NCI-H2227 (cell line): ENCODE measurements around the gene IPO13.

ENCODE experiments used
- DNase-seq: peaks from one replicate; lab custom pipeline; 2025; ENCODE audit not compliant: unreplicated experiment; lab: John Stamatoyannopoulos, UW

IPO13 gene, protein sequence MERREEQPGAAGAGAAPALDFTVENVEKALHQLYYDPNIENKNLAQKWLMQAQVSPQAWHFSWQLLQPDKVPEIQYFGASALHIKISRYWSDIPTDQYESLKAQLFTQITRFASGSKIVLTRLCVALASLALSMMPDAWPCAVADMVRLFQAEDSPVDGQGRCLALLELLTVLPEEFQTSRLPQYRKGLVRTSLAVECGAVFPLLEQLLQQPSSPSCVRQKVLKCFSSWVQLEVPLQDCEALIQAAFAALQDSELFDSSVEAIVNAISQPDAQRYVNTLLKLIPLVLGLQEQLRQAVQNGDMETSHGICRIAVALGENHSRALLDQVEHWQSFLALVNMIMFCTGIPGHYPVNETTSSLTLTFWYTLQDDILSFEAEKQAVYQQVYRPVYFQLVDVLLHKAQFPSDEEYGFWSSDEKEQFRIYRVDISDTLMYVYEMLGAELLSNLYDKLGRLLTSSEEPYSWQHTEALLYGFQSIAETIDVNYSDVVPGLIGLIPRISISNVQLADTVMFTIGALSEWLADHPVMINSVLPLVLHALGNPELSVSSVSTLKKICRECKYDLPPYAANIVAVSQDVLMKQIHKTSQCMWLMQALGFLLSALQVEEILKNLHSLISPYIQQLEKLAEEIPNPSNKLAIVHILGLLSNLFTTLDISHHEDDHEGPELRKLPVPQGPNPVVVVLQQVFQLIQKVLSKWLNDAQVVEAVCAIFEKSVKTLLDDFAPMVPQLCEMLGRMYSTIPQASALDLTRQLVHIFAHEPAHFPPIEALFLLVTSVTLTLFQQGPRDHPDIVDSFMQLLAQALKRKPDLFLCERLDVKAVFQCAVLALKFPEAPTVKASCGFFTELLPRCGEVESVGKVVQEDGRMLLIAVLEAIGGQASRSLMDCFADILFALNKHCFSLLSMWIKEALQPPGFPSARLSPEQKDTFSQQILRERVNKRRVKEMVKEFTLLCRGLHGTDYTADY

GRCh38 chr1:43946236-43947060, at the start of gene IPO13:
Gene IPO13, plus strand, starts transcription at chr1:43946950. Its CDS starts 651 bp downstream, at chr1:43947601.
- DNase-seq = peak; percentile 98

- DNase-seq = no peak
Observed at GRCh38 chr1:43898981-43899380, 47.8 kb upstream of the IPO13 start.

DNA sequence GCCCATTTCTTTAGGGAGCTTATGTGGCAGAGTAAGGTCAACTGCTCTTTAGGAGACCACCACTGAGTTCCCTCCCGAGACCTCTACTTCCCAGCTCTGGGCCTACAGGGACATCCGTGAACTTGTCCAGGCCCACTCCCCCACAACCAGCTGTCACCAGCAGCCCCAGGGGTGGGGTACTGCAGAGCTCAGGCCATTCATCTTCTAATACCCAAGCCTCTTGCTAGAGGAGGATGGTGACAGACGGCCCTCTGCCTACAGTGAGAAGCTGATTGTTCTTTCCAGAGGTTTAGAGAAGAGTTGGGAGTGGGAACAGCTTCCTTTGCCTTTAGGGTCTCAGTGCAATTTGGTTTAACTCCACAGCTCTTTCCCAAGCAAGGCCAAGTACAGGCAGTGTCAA, 46.4 kb upstream of the IPO13 start:
- DNase-seq = no peak

DNA sequence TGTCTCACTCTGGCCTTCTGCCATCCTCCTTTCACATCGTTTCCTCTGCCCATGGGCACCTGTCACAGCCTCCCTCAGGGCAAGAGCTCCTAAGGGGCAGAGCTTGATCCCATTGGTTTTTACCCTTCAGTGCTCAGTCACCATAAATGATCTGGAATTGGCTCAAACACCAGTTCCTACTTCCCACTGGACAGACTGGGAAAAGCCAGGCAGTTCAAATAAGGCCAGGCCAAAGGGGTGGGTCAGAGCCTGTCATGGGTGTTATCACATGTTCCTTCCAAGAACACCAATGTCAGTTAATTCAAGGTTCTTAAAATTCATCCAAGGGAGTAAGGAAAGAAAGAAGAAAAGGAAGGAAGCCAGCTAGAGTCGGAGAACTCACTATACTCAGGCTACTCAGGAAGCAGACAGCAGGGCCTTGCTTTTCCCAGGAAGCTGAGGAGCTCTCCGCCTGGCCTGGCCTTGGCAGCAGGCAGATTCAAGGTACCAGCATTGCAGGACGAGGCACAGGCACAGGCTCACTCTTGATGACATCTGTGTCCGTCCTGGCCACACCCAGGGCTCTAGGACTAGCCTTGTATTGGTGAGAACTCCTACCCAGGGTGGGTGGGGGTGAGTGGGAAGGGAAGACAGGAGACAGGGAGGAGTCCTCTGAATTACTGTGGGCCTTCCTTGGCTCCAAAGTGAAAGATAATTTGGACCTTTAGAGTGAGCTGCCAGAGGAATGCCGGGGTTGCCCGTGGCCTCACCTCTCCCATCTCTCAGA, 45.4 kb upstream of the IPO13 start:
- DNase-seq = no peak

- no peak for DNase-seq
Observed at GRCh38 chr1:43902058-43902831, 44.5 kb upstream of the IPO13 start.

GRCh38 chr1:43904660-43905551, 41.8 kb upstream of the IPO13 start:
- no peak for DNase-seq

DNA sequence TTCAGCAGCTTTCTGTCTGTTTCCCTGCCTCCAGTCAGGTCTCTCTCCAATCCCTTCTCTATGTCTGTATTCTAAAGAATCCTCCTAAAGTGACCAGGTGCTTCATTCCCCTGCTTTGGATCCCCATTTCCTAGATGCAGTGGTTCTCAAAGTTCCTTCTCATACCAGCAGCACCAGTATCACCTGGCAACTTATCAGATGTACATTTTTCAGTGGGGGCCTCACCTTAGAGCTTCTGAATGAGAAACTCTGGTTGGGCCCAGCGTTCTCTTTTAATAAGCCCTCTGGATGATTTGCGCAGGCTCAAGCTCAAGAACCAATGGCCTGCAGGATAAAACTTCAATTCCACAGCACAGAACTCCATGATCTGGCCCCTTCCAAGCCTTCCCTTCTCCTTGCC, 38.5 kb upstream of the IPO13 start:
- no peak for DNase-seq

- DNase-seq = no peak
Observed at GRCh38 chr1:43908858-43909257, 37.9 kb upstream of the IPO13 start.

DNA sequence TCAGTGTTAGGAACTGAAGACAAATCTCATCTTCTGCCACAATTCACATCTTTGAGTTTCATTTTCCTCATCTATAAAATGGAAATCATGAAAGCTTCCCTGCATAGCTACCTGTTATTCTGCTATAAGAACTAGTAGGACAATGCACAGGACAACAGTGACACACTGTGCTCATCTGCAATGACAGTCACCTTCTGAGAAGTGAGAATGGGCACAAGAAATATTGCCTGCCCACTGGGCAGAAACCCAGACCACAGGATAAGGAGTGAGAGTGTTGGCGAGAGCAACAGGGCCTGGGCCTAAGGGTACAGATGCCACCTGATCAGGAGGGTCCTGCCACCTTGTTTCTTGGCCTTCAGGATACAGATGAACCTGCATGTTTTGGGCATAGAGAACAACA, 36.4 kb upstream of the IPO13 start:
- no peak for DNase-seq

DNA sequence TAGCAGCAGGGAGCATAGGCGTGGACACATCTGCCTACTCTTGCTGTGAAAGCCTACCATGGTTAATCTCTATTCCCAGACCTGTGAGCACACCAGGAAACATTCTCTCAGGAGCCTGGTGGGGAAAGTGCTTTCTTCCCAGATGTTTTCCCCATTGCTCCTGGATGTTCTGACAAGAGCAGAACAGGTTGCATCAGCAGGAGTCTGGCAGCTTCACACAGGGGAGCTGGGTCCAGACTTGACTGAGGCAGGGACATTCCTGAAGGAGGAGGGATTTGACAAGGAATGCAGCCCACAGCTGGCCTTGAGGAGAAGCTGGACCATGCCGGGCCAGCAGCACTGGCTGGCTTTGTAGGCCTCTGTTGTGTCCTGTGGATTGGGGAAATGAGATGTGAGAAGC, 34.1 kb upstream of the IPO13 start:
- no peak for DNase-seq

DNA sequence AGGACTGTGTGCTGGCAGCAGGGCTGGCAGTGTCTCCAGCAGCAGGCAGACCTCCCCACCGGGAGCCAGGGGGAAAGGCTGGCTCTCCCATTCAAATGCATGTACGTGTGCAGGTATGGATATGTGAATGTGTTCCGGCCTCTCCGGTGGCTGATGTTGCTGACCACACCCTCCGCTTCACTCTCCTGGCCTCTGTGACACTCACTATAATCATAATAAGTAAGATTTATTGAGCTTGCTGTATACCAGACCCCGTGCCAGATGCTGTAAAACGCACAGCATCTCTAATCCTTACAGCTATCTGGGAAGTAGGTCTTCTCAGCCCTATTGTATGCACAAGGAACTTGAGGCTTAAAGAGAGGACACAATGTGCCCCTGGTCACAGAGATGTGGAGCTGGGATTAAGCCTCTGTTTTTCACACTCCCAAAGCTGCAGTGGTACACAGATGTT, 33.7 kb upstream of the IPO13 start:
- DNase-seq = peak; percentile 29

DNA sequence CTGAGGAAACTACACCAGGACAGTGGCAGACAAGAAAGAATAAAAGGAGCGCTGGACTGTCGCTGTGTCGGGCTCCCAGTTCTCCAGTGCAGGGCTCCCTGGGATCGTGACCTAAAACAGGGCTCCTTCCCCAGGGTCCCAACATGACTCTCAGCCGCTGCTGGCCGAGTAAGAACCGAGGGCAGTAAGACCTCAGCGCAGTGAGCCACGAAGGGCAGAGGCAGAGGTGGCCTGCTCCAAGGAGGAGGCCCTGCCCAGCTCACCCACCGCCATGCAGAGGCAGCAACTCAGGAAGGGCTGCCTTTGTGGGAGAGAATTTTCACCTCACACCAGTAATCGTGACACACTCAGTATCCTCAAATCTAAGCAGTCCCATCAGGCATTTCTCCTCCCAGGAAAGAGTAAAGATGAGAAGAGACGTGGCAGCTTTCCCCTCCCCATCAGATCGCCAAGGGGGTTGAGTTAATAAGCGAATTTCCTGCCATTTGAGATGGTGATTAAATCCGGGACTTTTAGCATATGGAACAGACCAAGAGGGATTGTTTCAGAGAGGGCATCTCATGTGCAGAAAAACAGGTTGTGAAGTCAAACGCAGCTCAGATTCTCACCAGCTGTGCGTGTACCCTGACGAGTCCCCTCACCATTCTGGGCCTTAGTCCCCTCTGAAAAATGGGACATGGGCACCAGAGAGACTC, 32.9 kb upstream of the IPO13 start:
- no peak for DNase-seq

DNA sequence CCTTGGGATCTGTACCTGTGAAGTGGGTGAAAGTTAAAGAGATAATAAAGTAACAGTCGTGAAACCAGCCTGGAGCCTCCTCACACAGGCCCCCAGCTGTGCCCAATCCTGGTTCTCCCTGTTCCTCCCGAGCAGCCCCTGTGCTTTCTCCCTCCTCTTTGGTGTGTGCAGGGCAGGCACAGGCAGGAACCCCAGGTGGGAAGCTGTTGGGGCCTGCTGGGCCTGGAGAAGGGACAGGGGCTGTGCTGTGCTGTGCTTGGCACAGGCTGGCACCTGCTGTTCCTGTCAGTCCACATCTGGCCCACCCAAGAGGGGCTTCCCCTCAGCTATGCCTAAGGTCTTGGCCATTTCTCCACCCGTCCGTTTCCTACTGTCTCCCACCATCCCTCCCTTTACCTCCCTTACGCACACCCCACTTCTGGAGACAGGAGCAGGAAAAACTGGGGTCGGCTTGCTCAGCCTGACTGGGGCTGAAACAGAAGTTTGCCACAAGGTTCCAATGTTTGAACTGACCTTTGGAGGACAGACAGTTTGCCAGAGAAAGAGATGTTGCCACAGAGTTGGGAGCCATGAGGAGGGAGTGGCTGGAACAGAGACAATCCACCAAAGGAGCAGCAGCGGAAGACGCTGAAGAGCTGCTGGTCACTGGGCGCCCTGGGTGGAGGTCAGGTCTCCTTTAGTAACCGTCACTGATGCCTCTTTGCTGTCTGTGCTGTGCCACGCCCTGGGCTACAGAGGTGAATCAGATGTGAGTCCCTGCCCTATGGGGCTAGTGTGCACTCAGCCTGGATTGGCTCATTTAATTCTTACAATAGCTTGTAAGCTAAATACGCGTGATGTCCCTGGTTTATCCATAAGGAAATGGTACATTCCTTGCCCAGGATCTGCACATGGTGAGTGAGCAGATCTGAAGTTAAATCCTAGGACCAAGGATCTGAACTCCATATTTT, 31.9 kb upstream of the IPO13 start:
- DNase-seq = no peak

GRCh38 chr1:43919906-43920305, 26.8 kb upstream of the IPO13 start:
- no peak for DNase-seq

DNA sequence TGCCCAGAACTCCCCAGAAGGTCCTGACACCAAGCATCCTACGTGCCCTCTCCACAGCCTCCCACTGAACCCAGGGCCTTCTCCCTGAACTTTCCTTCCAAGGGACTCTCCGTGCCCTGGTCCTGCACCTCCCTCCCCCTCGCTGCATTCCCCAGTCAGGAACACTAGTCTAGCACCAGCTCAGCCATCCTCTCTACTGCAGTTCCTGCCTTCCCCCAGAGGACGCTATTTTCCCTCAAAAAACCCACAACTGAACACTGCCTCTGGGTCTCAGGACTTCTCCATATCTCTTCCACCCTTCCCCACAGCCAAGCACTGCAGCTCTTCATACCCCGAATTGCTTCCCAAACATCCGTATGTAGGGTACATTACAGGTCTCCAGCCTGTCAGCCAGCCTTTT, 25.7 kb upstream of the IPO13 start:
- no peak for DNase-seq

- no peak for DNase-seq
Observed at GRCh38 chr1:43924516-43924915, 22.2 kb upstream of the IPO13 start.

- no peak for DNase-seq
Observed at GRCh38 chr1:43925846-43926245, 20.9 kb upstream of the IPO13 start.
